Subcutaneous abdominal adipose tissue (tissue), 5 donors: Measurements from ENCODE around the gene PRKCA.

ENCODE experiments used
- H3K27ac ChIP-seq: one replicate; pipeline ENCODE4 v1.7.0; 2013; ENCODE audit warnings: low read depth, mild to moderate bottlenecking, inconsistent platforms, low read length, moderate library complexity
- H3K27me3 ChIP-seq, 5 donors: one replicate each; pipeline ENCODE4 v1.7.0; 2013; ENCODE audit warnings: low read length in 5 of 5, inconsistent platforms in 1 of 5; ENCODE audit not compliant: control insufficient read depth in 5 of 5, insufficient read depth in 4 of 5
- H3K36me3 ChIP-seq, 5 donors: one replicate each; pipeline ENCODE4 v1.7.0; 2013; ENCODE audit warnings: low read length in 5 of 5; ENCODE audit not compliant: control insufficient read depth in 5 of 5, insufficient read depth in 5 of 5
- H3K4me1 ChIP-seq, 5 donors: one replicate each; pipeline ENCODE4 v1.7.0; 2013; ENCODE audit warnings: low read length in 5 of 5, mild to moderate bottlenecking in 3 of 5, moderate library complexity in 1 of 5; ENCODE audit not compliant: control insufficient read depth in 5 of 5, insufficient read depth in 5 of 5
- H3K4me3 ChIP-seq, 5 donors: one replicate each; pipeline ENCODE4 v1.7.0; 2013; ENCODE audit warnings: low read length in 5 of 5, low read depth in 1 of 5
- H3K9ac ChIP-seq, 5 donors: one replicate each; pipeline ENCODE4 v1.7.0; 2013; ENCODE audit warnings: low read length in 5 of 5, mild to moderate bottlenecking in 4 of 5, moderate library complexity in 3 of 5
- H3K9me3 ChIP-seq, 5 donors: one replicate each; pipeline ENCODE4 v1.7.0; 2013; ENCODE audit warnings: low read length in 5 of 5; ENCODE audit not compliant: control insufficient read depth in 5 of 5
- donor health status: healthy.
- donor health status: healthy.
- donor health status: healthy.
- donor health status: healthy.
- donor health status: healthy.

PRKCA gene

DNA sequence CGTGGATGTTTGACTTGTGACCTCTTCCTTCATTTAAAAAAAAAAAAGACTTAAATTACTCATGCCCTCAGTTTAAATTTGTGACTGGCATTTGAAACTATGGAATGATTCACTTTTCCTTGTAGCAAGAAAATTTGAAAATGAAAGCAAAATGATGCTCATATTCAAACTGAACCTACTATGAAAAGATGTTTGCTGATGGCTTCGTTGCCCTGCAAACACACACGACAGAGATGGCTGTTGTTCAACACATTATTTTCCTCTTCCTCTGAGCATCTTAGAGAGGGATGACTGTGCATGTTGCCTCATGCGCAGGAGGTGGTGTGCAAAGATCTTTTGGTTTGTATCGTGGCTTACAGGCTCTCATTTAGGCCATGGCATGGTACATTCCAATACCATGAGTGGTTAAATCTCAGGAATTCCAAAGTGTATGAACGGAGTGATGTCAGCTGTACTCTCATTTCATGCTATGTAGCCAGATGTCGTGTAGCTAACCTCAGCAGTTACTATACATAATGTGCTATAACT lies 164.5 kb downstream of the PRKCA start:
- Histone ChIP-seq H3K4me1 (peaks cover 0 to 20% (median 7%) of the 10 kb centered on the region in 5 donors), H3K9ac (no peak overlapping the region), H3K9me3 (no peaks in the 10 kb centered on the region), H3K36me3 (no peaks in the 10 kb centered on the region), H3K27me3 (peaks cover 0 to 3% (median 0%) of the 10 kb centered on the region in 5 donors), H3K4me3 (peak overlapping the region in 2 of 5 donors; percentile 26 to 29), H3K27ac (no peak overlapping the region)

DNA sequence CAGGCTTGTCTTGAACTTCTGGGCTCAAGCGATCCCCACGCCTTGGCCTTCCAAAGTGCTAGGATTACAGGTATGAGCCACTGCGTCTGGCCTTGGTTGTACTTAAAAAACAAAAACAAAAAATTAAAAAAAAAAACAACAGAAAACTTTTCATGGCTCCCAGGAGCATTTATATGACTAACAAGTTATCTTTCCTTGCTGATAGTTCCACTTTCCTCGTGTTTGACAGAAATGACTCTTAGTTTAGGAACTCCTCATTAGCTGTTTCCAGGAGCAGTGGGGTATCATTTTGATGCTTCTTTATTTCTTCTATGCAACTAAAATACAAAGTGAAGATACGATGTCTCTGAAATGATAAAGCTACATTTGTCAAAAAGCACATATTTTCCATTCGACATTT lies 165.4 kb downstream of the PRKCA start:
- Histone ChIP-seq H3K9me3 (no peaks in the 10 kb centered on the region), H3K36me3 (no peaks in the 10 kb centered on the region), H3K4me1 (peaks cover 0 to 24% (median 7%) of the 10 kb centered on the region in 5 donors), H3K9ac (no peak overlapping the region), H3K4me3 (no peak overlapping the region), H3K27me3 (peaks cover 0 to 3% (median 0%) of the 10 kb centered on the region in 5 donors), H3K27ac (no peak overlapping the region)

DNA sequence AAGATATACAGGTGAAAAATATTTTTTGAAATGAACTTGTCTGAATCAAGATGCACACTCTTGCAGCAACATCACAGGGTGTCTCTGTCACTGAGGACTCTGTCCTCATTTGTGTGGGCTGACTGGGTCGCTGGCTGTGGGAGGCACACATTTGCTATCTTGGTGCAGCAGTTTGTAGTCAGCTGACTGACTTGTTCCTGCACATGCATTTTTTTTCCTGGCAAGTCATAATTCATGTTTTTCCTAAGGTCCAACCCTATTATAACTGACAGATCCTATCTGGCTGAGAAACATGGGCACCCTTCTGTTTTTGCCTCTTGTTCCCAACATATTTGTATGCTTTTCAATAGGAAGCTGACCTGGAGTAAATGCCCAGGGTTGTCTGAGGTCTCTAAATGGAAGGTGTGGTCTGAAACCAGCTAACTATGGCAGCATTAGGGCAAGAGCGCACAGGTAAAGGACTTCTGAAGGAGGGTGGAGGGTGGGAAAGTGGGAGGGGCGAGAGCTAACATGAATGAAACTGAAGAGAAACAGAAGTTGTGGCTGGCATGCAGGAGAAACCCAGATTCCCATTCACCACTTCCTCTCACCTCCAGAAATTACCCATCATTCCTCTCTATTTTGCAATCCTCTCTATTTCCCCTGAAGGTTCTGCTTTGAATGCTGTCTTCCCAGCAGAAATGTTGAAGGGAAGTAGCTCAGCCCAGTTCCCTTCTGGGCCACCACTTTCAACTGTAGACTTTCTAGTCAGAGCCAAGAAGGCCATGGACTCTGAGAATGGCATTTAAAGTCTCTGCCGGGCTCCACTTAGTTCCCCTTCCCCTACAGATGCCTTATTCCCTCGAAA lies 166.1 kb downstream of the PRKCA start:
- no peaks in the 10 kb centered on the region for H3K9me3 ChIP-seq
- H3K9ac ChIP-seq: no peak overlapping the region
- peaks cover 0 to 24% (median 7%) of the 10 kb centered on the region in 5 donors for H3K4me1 ChIP-seq
- H3K27me3 ChIP-seq: peaks cover 0 to 3% (median 0%) of the 10 kb centered on the region in 5 donors
- no peaks in the 10 kb centered on the region for H3K36me3 ChIP-seq
- H3K4me3 ChIP-seq: no peak overlapping the region
- no peak overlapping the region for H3K27ac ChIP-seq

DNA sequence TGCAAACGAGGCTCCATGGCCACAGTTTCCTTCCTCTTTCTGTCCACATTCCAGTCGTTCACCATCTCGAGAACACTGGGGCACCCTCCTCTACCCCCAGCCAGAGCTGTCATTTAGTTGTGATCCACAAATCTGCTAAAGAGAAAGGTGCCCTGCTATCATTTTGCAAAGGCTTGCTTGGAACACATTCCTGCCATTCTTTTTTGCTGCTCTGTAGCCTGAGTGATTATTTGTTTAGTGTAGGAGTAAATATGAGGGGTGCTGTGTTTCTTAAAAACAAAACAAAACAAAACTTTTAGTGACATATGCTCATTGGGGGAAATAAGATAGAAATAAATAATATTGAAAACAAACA lies 166.7 kb downstream of the PRKCA start:
- Histone ChIP-seq H3K4me1 (peaks cover 0 to 24% (median 7%) of the 10 kb centered on the region in 5 donors), H3K27me3 (peaks cover 0 to 3% (median 0%) of the 10 kb centered on the region in 5 donors), H3K9ac (no peak overlapping the region), H3K9me3 (no peaks in the 10 kb centered on the region), H3K36me3 (no peaks in the 10 kb centered on the region), H3K4me3 (no peak overlapping the region), H3K27ac (no peak overlapping the region)

DNA sequence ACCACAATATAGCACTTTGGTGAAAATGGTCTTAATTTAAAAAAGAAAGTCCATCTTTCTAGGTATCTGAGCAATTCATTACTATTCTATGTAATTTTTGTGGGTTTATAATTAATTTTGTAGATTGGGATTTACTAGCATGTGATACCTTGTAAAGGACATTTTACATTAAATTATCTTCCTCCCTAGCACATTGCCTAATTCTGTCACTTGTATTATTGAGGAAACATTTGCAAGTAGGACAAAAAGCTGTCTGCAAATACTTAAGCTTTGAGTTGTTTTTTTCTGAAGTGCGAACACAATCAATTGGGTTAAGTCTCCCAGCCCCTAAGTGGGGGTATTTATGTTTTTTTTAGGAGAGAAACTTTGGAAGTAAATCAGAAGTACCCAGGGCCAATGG lies 167.0 kb downstream of the PRKCA start:
- Histone ChIP-seq H3K36me3 (no peaks in the 10 kb centered on the region), H3K9me3 (no peaks in the 10 kb centered on the region), H3K4me3 (no peak overlapping the region), H3K27ac (no peak overlapping the region), H3K9ac (no peak overlapping the region), H3K27me3 (peaks cover 0 to 3% (median 0%) of the 10 kb centered on the region in 5 donors), H3K4me1 (peaks cover 0 to 24% (median 7%) of the 10 kb centered on the region in 5 donors)

DNA sequence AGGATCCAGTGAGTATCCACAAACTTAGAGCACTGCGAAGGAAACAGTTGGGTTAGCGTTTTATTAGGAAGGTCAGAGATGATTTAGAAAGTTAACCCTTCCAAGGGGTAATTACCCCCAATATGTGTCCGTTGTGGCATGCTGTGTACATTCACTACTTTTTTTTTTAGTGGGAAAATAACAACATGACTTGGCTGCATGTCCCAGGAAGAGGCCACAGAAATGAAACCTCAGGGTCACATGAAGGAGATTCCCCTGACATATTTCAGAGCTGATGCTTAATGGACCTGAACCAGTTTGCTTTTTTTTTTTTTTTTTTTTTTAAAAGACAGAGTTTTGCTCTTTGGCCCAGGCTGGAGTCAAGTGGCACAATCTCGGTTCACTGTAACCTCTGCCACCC lies 167.5 kb downstream of the PRKCA start:
- no peak overlapping the region for H3K9ac ChIP-seq
- H3K4me3 ChIP-seq: no peak overlapping the region
- H3K27ac ChIP-seq: no peak overlapping the region
- peaks cover 0 to 3% (median 0%) of the 10 kb centered on the region in 5 donors for H3K27me3 ChIP-seq
- H3K9me3 ChIP-seq: no peaks in the 10 kb centered on the region
- H3K4me1 ChIP-seq: peaks cover 0 to 24% (median 7%) of the 10 kb centered on the region in 5 donors
- no peaks in the 10 kb centered on the region for H3K36me3 ChIP-seq

DNA sequence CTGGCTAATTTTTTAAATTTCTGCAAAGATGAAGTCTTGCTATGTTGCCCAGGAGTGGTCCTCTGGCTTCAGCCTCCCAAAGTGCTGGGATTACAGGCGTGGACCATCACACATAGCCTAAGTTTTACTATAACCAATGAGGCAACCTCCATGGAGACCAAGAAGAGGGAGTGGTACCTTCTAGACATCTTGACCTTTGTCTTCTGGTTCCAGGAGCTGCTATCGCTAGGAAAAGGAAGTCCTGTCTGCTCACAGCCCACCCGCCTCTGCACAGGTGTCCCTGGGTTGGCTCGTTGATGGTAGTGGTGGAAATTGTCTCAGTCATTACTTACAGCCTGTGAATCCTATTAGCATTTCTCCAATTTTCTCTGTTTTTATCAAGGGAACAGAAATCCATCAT lies 169.7 kb downstream of the PRKCA start:
- Histone ChIP-seq H3K27me3 (peaks cover 0 to 3% (median 0%) of the 10 kb centered on the region in 5 donors), H3K4me3 (no peak overlapping the region), H3K27ac (no peak overlapping the region), H3K9me3 (no peaks in the 10 kb centered on the region), H3K9ac (no peak overlapping the region), H3K36me3 (no peaks in the 10 kb centered on the region), H3K4me1 (peaks cover 0 to 17% (median 3%) of the 10 kb centered on the region in 5 donors)

DNA sequence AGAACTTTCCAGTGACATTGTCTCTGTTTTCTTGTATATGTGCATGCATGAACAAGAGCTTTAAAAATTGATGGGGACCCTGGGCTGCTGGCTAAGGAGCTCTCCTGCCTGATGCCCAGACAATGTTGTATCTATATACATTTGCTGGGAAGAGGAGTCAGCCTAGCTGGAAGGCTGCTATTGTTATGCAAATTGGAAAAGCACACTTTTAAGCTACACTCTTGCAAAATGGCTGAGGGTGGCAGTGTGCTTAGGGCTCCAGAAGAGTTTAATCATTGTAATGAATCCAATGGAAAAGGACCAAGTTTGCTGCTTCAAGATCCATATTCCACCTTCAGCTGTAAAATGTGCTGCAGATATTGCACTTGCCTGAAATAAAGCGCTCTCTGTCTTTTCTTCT lies 171.8 kb downstream of the PRKCA start:
- Histone ChIP-seq H3K36me3 (no peaks in the 10 kb centered on the region), H3K4me1 (peaks cover 0 to 5% (median 0%) of the 10 kb centered on the region in 5 donors), H3K9me3 (no peaks in the 10 kb centered on the region), H3K27me3 (no peaks in the 10 kb centered on the region), H3K4me3 (no peak overlapping the region), H3K27ac (no peak overlapping the region), H3K9ac (no peak overlapping the region)

DNA sequence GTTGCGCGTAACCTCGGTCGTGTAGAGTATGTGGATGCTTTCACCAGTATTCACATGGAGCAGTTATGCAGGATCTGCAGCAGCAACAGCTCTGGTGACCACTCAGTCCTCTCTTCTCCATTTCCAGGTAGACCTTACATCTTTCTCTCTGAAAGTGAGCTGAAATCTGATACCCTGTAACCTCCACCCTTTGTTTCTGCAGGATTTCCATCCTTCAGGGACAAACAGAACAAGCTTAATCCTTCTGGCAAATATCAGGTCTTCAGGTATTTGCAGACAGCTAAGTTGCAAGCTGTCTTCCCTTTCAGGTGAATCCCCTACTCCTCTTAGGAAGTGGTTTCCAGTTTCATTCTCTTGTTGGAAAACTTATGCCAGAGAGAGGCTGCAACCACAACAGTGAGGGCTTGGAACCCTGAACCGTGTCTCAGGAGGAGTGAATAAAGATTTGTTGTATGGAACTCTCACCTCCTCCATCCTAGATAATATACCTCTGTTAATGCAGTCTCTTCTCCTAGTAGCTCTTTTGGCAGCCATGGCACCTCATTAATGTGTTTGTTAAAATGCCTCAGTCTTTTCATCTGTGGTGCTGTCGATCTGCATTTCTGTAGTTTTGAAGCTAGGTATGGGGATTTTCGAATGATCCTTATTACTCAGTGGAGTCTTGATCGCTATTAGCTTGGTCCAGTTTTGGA lies 172.5 kb downstream of the PRKCA start:
- Histone ChIP-seq H3K27me3 (no peaks in the 10 kb centered on the region), H3K9me3 (peaks cover 0 to 3% (median 0%) of the 10 kb centered on the region in 5 donors), H3K27ac (no peak overlapping the region), H3K4me3 (no peak overlapping the region), H3K9ac (no peak overlapping the region), H3K4me1 (peaks cover 0 to 5% (median 0%) of the 10 kb centered on the region in 5 donors), H3K36me3 (no peaks in the 10 kb centered on the region)

DNA sequence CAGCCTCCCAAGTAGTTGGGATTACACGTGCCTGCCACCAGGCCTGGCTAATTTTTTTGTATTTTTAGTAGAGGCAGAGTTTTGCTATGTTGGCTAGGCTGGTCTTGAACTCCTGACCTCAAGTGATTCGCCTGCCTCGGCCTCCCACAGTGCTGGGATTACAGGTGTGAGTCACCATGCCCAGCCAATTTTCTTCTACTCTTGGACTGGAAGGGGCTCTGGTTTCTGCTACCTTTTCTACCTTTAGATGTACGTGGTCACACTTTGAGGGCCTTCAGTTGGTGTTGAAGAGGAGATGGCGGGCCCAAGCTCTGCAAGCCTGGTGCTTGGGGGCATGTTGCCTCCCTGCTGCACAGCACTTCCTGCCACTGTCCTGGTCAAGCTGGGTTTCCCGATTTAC lies 173.6 kb downstream of the PRKCA start:
- H3K9me3 ChIP-seq: peaks cover 0 to 3% (median 0%) of the 10 kb centered on the region in 5 donors
- H3K4me1 ChIP-seq: peaks cover 0 to 5% (median 0%) of the 10 kb centered on the region in 5 donors
- H3K9ac ChIP-seq: no peak overlapping the region
- H3K4me3 ChIP-seq: no peak overlapping the region
- no peaks in the 10 kb centered on the region for H3K36me3 ChIP-seq
- no peaks in the 10 kb centered on the region for H3K27me3 ChIP-seq
- H3K27ac ChIP-seq: no peak overlapping the region
